GM12892 (cell line): ENCODE measurements around the gene PDX1.

ENCODE experiments used
- POLR2A ChIP-seq: IDR thresholded peaks from 2 replicates; pipeline ENCODE4 v1.6.1; 2011; ENCODE audit warnings: low read depth, low read length, control low read depth
- POLR2AphosphoS5 ChIP-seq: IDR thresholded peaks from 2 replicates; pipeline ENCODE4 v1.6.1; 2011; ENCODE audit warnings: low read depth, low read length, control low read depth
- TAF1 ChIP-seq: IDR thresholded peaks from 2 replicates; pipeline ENCODE4 v1.6.1; 2011; ENCODE audit warnings: low read depth, mild to moderate bottlenecking, control low read depth, low read length, borderline replicate concordance

GRCh38 chr13:27962128-27962841, 42.5 kb downstream of the PDX1 start:
- no peak for TF ChIP-seq TAF1
- TF ChIP-seq POLR2A = no peak
- TF ChIP-seq POLR2AphosphoS5 = no peak
